SJSA1 (cell line): ENCODE results near the gene SMC3. TPM values are rescaled to one million over a fixed set of nuclear protein-coding genes. Genes with fewer than 3 reads are reported as not detected.
"Not testable (repeated sequence)": the region's sequence is repeated elsewhere in the genome, so short reads cannot be mapped to it uniquely, and the experiment has no call there.

Experiments used
- DNase-seq, 2 experiments: peaks; one replicate each; pipeline ENCODE4 v3.0.0-alpha.2; 2015 to 2020; ENCODE audit warnings: low spot score in 2 of 2, low read depth in 1 of 2
- H3K27ac ChIP-seq: fragments of 250-450 bp; sonication (Bioruptor Pico); 2 replicates; pipeline ENCODE4 v1.5.1; 2020; ENCODE audit warnings: mild to moderate bottlenecking, moderate library complexity
- H3K27me3 ChIP-seq: fragments of 250-450 bp; sonication (Bioruptor Pico); replicated peaks from 2 replicates; pipeline ENCODE4 v1.5.1; 2020; ENCODE audit warnings: mild to moderate bottlenecking, moderate library complexity
- H3K36me3 ChIP-seq: fragments of 250-450 bp; sonication (Bioruptor Pico); 2 replicates; pipeline ENCODE4 v1.5.1; 2020; ENCODE audit warnings: mild to moderate bottlenecking
- H3K4me1 ChIP-seq: fragments of 250-450 bp; sonication (Bioruptor Pico); replicated peaks from 2 replicates; pipeline ENCODE4 v1.6.1; 2021; ENCODE audit warnings: mild to moderate bottlenecking
- H3K4me3 ChIP-seq: fragments of 250-450 bp; sonication (Bioruptor Pico); 2 replicates; pipeline ENCODE4 v1.5.1; 2020; ENCODE audit warnings: mild to moderate bottlenecking
- H3K9me3 ChIP-seq: fragments of 250-450 bp; sonication (Bioruptor Pico); replicated peaks from 2 replicates; pipeline ENCODE4 v1.5.1; 2020; ENCODE audit warnings: mild to moderate bottlenecking
- total RNA-seq: library from RNA; depleted of rRNA; stranded (reverse); fragments of >200 nt; shearing (Covaris generic); gene quantifications from 2 replicates; pipeline ENCODE4 v1.2.3, GENCODE V29; 2014

SMC3 gene
- total RNA-seq, 1 experiment from 2014 or later = 69.5 TPM

GRCh38 chr10:110574420-110574819, 6.9 kb downstream of the SMC3 start:
- no peak for DNase-seq
- Histone ChIP-seq H3K9me3 (no peaks in the 10 kb centered on the region), H3K36me3 (peaks cover 83% of the 10 kb centered on the region), H3K4me1 (peaks cover 16% of the 10 kb centered on the region), H3K27ac (no peak overlapping the region), H3K27me3 (no peaks in the 10 kb centered on the region), H3K4me3 (no peak overlapping the region)

DNA sequence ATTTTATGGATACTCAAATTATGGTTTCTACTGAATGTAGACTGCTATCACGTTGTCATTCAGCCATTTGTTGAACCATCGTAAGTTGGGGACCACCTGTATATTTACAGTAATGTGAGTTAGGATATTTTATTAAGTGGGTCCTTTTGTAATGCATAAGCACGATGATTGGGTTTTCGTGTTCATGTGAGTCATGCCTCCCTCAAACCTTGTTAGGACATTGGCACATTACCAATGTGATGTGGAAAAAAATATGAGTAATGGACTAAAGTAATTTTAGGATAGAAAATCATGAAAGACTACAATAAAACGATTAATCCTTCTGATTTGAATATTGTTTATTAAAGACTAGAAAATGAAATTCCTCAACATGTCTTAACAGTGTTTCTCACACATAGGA, 8.7 kb downstream of the SMC3 start:
- Histone ChIP-seq H3K36me3 (peaks cover 83% of the 10 kb centered on the region), H3K27me3 (no peaks in the 10 kb centered on the region), H3K27ac (no peak overlapping the region), H3K4me1 (peaks cover 9% of the 10 kb centered on the region), H3K4me3 (no peak overlapping the region), H3K9me3 (no peaks in the 10 kb centered on the region)
- DNase-seq = peak in 1 of 2 experiments; percentile 23

DNA sequence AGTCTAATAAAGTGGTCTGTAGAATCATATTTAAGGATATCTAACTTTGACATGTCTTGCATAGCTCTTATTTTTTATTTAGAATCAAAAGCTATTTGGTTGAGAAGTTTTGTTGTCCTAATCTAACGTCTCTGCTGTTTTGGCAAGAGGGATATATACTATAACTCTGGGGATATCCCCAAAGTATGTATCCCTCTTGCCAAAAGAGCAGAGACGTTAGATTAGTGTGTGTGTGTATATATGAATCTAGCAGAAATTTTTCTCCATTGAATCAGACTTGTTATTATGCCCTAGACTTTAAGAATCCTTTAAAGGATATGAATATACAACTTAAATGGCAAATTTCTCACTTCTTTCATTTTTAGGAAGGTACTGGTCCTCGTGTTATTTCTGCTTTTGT, 9.6 kb downstream of the SMC3 start:
- H3K9me3 ChIP-seq = no peaks in the 10 kb centered on the region
- H3K27ac ChIP-seq = no peak overlapping the region
- no peaks in the 10 kb centered on the region for H3K27me3 ChIP-seq
- H3K4me1 ChIP-seq = peaks cover 9% of the 10 kb centered on the region
- H3K36me3 ChIP-seq = peaks cover 88% of the 10 kb centered on the region
- no peak overlapping the region for H3K4me3 ChIP-seq
- no peak for DNase-seq

DNA sequence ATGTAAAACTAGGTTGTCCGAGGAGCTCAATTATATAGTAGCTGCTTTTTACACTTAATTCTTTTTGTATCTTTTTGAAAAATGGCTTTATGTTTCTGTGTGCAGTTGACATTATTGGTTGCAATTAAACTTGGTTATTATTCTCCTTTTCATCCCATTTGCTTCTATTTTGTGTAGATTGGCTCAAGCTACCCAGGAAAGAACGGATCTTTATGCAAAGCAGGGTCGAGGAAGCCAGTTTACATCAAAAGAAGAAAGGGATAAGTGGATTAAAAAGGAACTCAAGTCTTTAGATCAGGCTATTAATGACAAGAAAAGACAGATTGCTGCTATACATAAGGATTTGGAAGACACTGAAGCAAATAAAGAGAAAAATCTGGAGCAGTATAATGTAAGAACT, 16.5 kb downstream of the SMC3 start:
- H3K4me3 ChIP-seq = no peak overlapping the region
- no peak overlapping the region for H3K27ac ChIP-seq
- H3K36me3 ChIP-seq = peaks cover 97% of the 10 kb centered on the region
- no peak for DNase-seq
- no peaks in the 10 kb centered on the region for H3K9me3 ChIP-seq
- H3K27me3 ChIP-seq = no peaks in the 10 kb centered on the region
- H3K4me1 ChIP-seq = no peaks in the 10 kb centered on the region

DNA sequence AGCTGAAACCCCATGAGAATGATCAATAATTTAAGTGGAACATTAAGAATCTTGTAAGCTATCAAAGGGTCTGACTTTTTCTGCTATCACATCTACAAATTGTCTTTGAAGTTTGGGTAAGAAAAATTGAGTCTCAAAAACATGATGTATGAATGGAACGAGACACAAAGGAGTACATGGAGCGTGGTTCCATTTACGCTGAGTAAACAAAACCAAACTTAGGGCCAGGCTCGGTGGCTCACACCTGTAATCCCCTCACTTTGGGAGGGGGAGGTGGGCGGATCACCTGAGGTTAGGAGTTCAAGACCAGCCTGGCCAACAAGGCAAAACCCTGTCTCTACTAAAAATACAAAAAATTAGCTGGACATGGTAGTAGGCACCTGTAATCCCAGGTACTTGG, 24.3 kb downstream of the SMC3 start:
- H3K36me3 ChIP-seq = peaks cover 78% of the 10 kb centered on the region
- H3K4me3 ChIP-seq = no peak overlapping the region
- H3K9me3 ChIP-seq = no peaks in the 10 kb centered on the region

DNA sequence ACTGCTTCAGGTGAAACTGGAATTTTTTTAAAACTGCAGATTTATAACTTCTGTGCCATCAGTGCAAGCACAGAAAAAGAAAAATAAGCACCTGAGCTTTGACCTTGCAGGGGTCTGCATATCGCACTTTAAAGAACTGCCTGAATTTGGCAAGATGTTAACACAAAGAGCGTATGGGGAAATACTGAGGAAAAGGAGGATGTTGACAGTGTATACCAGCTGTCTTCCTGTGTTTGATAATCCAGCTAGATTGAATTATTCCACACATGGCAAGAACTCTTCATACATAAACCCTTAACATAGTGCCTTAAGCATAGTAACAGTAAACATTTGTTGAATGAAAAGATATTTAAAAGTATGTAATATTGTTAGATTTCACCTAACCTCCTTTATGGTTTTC, 30.0 kb downstream of the SMC3 start:
- DNase-seq = no peak
- Histone ChIP-seq H3K36me3 (peaks cover 64% of the 10 kb centered on the region), H3K27ac (no peak overlapping the region), H3K27me3 (no peaks in the 10 kb centered on the region), H3K4me1 (no peaks in the 10 kb centered on the region), H3K9me3 (no peaks in the 10 kb centered on the region), H3K4me3 (no peak overlapping the region)

More for the DNA sequence above, 24.3 kb downstream of the SMC3 start:
- H3K27me3 ChIP-seq = no peaks in the 10 kb centered on the region
- no peaks in the 10 kb centered on the region for H3K4me1 ChIP-seq
- no peak for DNase-seq
- no peak overlapping the region for H3K27ac ChIP-seq

DNA sequence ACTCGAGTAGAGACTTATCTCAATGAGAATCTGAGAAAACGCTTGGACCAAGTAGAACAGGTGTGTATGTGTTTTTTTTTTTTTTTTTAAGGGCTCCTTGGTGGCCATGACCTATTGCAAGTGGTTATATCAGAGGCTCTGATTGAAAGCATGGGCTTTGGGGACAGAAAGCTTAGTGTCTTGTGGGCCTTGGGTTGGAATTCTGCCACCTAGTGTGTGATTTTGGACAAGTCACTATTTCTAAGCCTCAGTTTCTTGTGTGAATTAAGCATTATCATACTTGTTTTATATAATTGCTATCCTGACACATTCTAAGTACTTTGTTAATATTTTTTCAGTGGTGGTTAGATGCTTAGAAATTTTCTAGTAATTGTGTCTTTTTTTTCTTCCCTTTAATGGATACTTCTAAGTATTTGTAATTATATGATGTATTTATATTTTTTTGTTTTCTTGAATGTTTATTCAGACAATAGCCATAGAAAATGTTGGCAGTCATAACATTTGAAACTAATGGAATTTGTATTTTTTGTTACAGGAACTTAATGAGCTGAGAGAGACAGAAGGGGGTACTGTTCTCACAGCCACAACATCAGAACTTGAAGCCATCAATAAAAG, 33.1 kb downstream of the SMC3 start:
- Histone ChIP-seq H3K36me3 (peaks cover 72% of the 10 kb centered on the region), H3K4me3 (no peak overlapping the region), H3K9me3 (no peaks in the 10 kb centered on the region), H3K27ac (no peak overlapping the region), H3K4me1 (no peaks in the 10 kb centered on the region), H3K27me3 (no peaks in the 10 kb centered on the region)
- DNase-seq = peak in 1 of 2 experiments; percentile 51

- no peak overlapping the region for H3K27ac ChIP-seq
- DNase-seq = no peak
These were observed 34.1 kb downstream of the SMC3 start for GRCh38 chr10:110601581-110601980.

GRCh38 chr10:110608087-110608486, 40.6 kb downstream of the SMC3 start:
- Histone ChIP-seq H3K4me3 (no peak overlapping the region), H3K27me3 (no peaks in the 10 kb centered on the region), H3K36me3 (peaks cover 28% of the 10 kb centered on the region), H3K27ac (no peak overlapping the region), H3K4me1 (peaks cover 11% of the 10 kb centered on the region), H3K9me3 (no peaks in the 10 kb centered on the region)
- no peak for DNase-seq

More at GRCh38 chr10:110601581-110601980, 34.1 kb downstream of the SMC3 start:
- Histone ChIP-seq H3K9me3 (no peaks in the 10 kb centered on the region), H3K27me3 (no peaks in the 10 kb centered on the region), H3K4me3 (no peak overlapping the region), H3K4me1 (no peaks in the 10 kb centered on the region), H3K36me3 (peaks cover 74% of the 10 kb centered on the region)

DNA sequence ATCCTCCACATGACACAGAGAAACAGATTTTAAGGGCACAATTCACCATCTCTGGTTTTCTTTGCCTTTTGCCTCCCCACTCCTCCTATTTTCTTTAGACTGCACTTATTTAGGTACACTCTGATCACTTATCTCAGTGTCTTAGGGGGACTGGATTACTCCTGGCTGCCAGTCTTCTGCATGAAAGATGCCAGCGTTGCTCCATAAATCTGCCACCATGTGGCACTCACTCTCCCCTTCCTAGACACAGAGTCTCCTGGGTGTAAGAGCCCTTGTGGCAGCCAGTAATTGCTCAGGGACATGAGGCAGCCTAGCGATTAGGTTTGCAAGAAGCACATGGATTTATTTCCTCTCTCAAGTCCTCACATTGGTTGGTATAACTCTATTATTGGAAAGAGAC, 42.1 kb downstream of the SMC3 start:
- peak in 1 of 2 experiments; percentile 34 for DNase-seq
- peaks cover 16% of the 10 kb centered on the region for H3K36me3 ChIP-seq
- H3K9me3 ChIP-seq = no peaks in the 10 kb centered on the region
- H3K4me1 ChIP-seq = peaks cover 19% of the 10 kb centered on the region
- no peaks in the 10 kb centered on the region for H3K27me3 ChIP-seq
- H3K27ac ChIP-seq = no peak overlapping the region
- no peak overlapping the region for H3K4me3 ChIP-seq

- peak in 1 of 2 experiments; percentile 75 for DNase-seq
- peaks cover 27% of the 10 kb centered on the region for H3K4me1 ChIP-seq
- no peaks in the 10 kb centered on the region for H3K27me3 ChIP-seq
- no peaks in the 10 kb centered on the region for H3K9me3 ChIP-seq
- peaks cover 8% of the 10 kb centered on the region for H3K36me3 ChIP-seq
- H3K27ac ChIP-seq = no peak overlapping the region
- H3K4me3 ChIP-seq = no peak overlapping the region
These were observed 42.8 kb downstream of the SMC3 start for GRCh38 chr10:110610308-110610774.

DNA sequence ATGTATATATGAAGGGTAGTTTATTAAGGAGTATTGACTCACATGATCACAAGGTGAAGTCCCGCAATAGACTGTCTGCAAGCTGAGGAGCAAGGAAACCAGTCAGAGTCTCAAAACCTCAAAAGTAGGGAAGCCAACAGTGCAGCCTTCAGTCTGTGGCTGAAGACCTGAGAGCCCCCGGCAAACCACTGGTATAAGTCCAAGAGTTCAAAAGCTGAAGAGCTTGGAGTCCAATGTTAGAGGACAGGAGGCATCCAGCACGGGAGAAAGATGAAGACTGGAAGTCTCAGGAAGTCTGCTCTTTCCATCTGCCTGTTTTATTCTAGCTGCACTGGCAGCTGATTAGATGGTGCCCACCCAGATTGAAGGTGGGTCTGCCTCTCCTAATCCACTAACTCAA, 43.3 kb downstream of the SMC3 start:
- H3K27me3 ChIP-seq, H3K9me3 ChIP-seq, DNase-seq, H3K4me3 ChIP-seq, H3K36me3 ChIP-seq, H3K27ac ChIP-seq: not testable (repeated sequence)
- peaks cover 30% of the 10 kb centered on the region for H3K4me1 ChIP-seq

DNA sequence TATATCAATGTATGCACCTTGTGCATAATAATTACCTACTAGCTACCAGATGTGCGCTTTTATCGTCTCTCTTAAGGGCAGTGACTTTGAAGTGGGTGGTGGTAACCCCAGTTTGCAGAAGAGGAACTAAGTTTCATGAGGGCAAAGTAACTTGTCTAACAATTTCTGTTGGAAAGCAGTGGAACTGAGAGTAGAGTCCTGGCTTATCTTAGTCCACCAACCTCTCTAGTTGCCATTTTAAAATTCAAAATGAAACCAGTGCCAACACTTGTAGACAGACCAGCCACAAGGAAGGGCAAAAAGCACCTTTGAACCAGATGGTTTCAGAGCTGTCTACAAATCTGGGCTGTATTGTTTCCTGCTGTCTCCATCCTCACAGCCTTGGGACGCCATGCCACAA, 44.6 kb downstream of the SMC3 start:
- peaks cover 30% of the 10 kb centered on the region for H3K4me1 ChIP-seq
- H3K9me3 ChIP-seq = no peaks in the 10 kb centered on the region
- H3K27ac ChIP-seq = no peak overlapping the region
- H3K4me3 ChIP-seq = no peak overlapping the region
- no peak for DNase-seq
- H3K27me3 ChIP-seq = no peaks in the 10 kb centered on the region
- H3K36me3 ChIP-seq = no peaks in the 10 kb centered on the region

DNA sequence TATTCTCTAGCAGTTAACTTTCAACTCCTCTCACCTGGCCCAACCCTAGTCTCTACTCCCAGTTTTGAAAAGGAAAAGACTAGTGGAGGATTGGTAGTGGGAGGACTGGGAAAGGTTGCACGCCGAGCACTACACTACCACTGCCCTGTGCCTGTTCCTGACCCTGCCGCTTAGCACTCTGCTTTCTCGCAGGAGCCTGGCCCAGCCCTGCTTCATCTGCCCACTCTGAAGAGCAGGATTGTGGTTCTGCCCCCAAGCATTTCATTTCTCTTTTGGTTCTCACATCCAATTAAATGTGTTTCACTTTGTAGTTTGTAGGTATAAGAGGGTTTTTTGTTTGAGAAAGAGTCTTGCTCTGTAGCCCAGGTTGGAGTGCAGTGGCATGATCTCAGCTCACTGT, 45.1 kb downstream of the SMC3 start:
- H3K27me3 ChIP-seq = no peaks in the 10 kb centered on the region
- DNase-seq = no peak
- H3K9me3 ChIP-seq = no peaks in the 10 kb centered on the region

More for the DNA sequence above, 45.1 kb downstream of the SMC3 start:
- Histone ChIP-seq H3K4me3 (no peak overlapping the region), H3K27ac (no peak overlapping the region), H3K36me3 (no peaks in the 10 kb centered on the region), H3K4me1 (peaks cover 30% of the 10 kb centered on the region)
